IMR-90 (cell line): Measurements from ENCODE around the gene NPC1. TPM values are rescaled to one million over a fixed set of nuclear protein-coding genes. Genes with fewer than 3 reads are reported as not detected.

Experiments
- ATAC-seq: fragments of 200-7000 bp; cut with Tn5 transposase; 2 replicates; pipeline ENCODE4 v1.9.1; 2020; ENCODE audit warnings: low read depth, mild to moderate bottlenecking, moderate library complexity
- BruUV-seq: library from RNA; stranded (reverse); fragments of 400-500 nt; replicated peaks from 2 replicates; lab custom pipeline; 2021; lab: Mats Ljungman, UMichigan
- CTCF ChIA-PET: fragments of 300-600 bp; formaldehyde crosslinking; extraction: SDS; loops from one replicate; lab custom pipeline; 2021; ENCODE audit warnings: antibody characterized with exemption; lab: Yijun Ruan, JAX
- POLR2A ChIA-PET: fragments of 300-600 bp; sonication (Branson Sonifier 250); formaldehyde crosslinking; loops from one replicate; lab custom pipeline; 2022; ENCODE audit warnings: antibody characterized with exemption; ENCODE audit not compliant: unreplicated experiment; lab: Charles Lee
- DNase-seq: peaks from one replicate; pipeline ENCODE4 v3.0.0; 2013
- H2AFZ ChIP-seq: replicated peaks from 2 replicates; pipeline ENCODE3; 2013; ENCODE audit warnings: low read length, mild to moderate bottlenecking; ENCODE audit not compliant: poor library complexity
- H2AK5ac ChIP-seq: 2 replicates; pipeline ENCODE4 v1.6.1; 2013; ENCODE audit warnings: low read depth, low read length, inconsistent platforms
- H2AK9ac ChIP-seq: replicated peaks from 2 replicates; pipeline ENCODE3; 2013; ENCODE audit warnings: mild to moderate bottlenecking, low read depth, low read length, moderate library complexity; ENCODE audit not compliant: poor library complexity
- H2BK120ac ChIP-seq: 2 replicates; pipeline ENCODE4 v1.6.1; 2013; ENCODE audit warnings: low read depth, low read length, inconsistent platforms
- H2BK15ac ChIP-seq: 3 replicates; pipeline ENCODE4 v1.6.1; 2013; ENCODE audit warnings: low read depth, low read length, inconsistent platforms
- H2BK20ac ChIP-seq: 2 replicates; pipeline ENCODE4 v1.6.1; 2013; ENCODE audit warnings: low read depth, mild to moderate bottlenecking, inconsistent platforms, low read length, moderate library complexity
- H2BK5ac ChIP-seq: 2 replicates; pipeline ENCODE4 v1.6.1; 2013; ENCODE audit warnings: mild to moderate bottlenecking, low read depth, low read length, inconsistent platforms; ENCODE audit not compliant: poor library complexity, severe bottlenecking
- H3K14ac ChIP-seq: replicated peaks from 2 replicates; pipeline ENCODE4 v1.6.1; 2013; ENCODE audit warnings: low read depth, low read length, inconsistent platforms
- H3K18ac ChIP-seq: 2 replicates; pipeline ENCODE4 v1.6.1; 2013; ENCODE audit warnings: low read depth, low read length, control low read depth
- H3K23ac ChIP-seq: 2 replicates; pipeline ENCODE4 v1.6.1; 2013; ENCODE audit warnings: low read depth, low read length, inconsistent platforms
- H3K27ac ChIP-seq: 2 replicates; pipeline ENCODE4 v1.5.1; 2013; ENCODE audit warnings: mild to moderate bottlenecking, control low read depth, low read length; ENCODE audit not compliant: insufficient read depth
- H3K27me3 ChIP-seq: 2 replicates; pipeline ENCODE4 v1.6.1; 2013; ENCODE audit warnings: low read length; ENCODE audit not compliant: control insufficient read depth, insufficient read depth
- H3K36me3 ChIP-seq: 2 replicates; pipeline ENCODE4 v1.6.1; 2013; ENCODE audit warnings: low read length, mixed read lengths; ENCODE audit not compliant: control insufficient read depth, insufficient read depth
- H3K4ac ChIP-seq: 2 replicates; pipeline ENCODE4 v1.6.1; 2013; ENCODE audit warnings: low read depth, low read length, inconsistent platforms
- H3K4me1 ChIP-seq: 2 replicates; pipeline ENCODE4 v1.6.1; 2013; ENCODE audit warnings: low read length, mixed read lengths; ENCODE audit not compliant: control insufficient read depth, insufficient read depth
- H3K4me2 ChIP-seq: 2 replicates; pipeline ENCODE4 v1.6.1; 2013; ENCODE audit warnings: low read depth, mild to moderate bottlenecking, control low read depth, low read length, moderate library complexity
- H3K4me3 ChIP-seq: 2 replicates; pipeline ENCODE4 v1.5.1; 2013; ENCODE audit warnings: low read depth, mild to moderate bottlenecking, control low read depth, low read length, moderate library complexity; ENCODE audit not compliant: insufficient read depth
- H3K56ac ChIP-seq: 2 replicates; pipeline ENCODE4 v1.6.1; 2013; ENCODE audit warnings: low read length, inconsistent platforms; ENCODE audit not compliant: insufficient read depth; ENCODE audit errors: extremely low read depth
- H3K79me1 ChIP-seq, 2 experiments: 2 replicates each; pipeline ENCODE4 v1.6.1; 2013; ENCODE audit warnings: low read length in 2 of 2, inconsistent platforms in 1 of 2, low read depth in 1 of 2
- H3K9ac ChIP-seq: 2 replicates; pipeline ENCODE4 v1.6.1; 2013; ENCODE audit warnings: low read depth, low read length, control low read depth
- H3K9me1 ChIP-seq: 2 replicates; pipeline ENCODE4 v1.6.1; 2013; ENCODE audit warnings: low read length, inconsistent platforms; ENCODE audit not compliant: insufficient read depth
- H3K9me3 ChIP-seq: 2 replicates; pipeline ENCODE4 v1.6.1; 2013; ENCODE audit warnings: low read length; ENCODE audit not compliant: control insufficient read depth, insufficient read depth
- H4K20me1 ChIP-seq: 2 replicates; pipeline ENCODE4 v1.6.1; 2013; ENCODE audit warnings: low read length, inconsistent platforms; ENCODE audit not compliant: insufficient read depth
- H4K5ac ChIP-seq: 2 replicates; pipeline ENCODE4 v1.6.1; 2013; ENCODE audit warnings: mild to moderate bottlenecking, low read depth, low read length, control low read depth
- H4K8ac ChIP-seq, 2 experiments: 2 replicates each; pipeline ENCODE4 v1.6.1; 2013; ENCODE audit warnings: low read depth in 2 of 2, low read length in 2 of 2, control low read depth in 1 of 2, inconsistent platforms in 1 of 2
- H4K91ac ChIP-seq: 2 replicates; pipeline ENCODE4 v1.6.1; 2013; ENCODE audit warnings: low read depth, low read length, inconsistent platforms; ENCODE audit not compliant: insufficient read depth
- RAD21 ChIP-seq: IDR thresholded peaks from 2 replicates; pipeline ENCODE4 v1.6.1; 2012; ENCODE audit warnings: low read length, improper control_type of control experiment
- SMC3 ChIP-seq: fragments of 150-350 bp; IDR thresholded peaks from 2 replicates; pipeline ENCODE4 v1.6.1; 2016; ENCODE audit warnings: low read depth, mild to moderate bottlenecking, antibody characterized with exemption, low read length, moderate library complexity
- WGBS, 2 experiments: methylation state at CpG; one replicate each; pipeline versions ENCODE4 v1.1.5 to v1.1.7; 2013; ENCODE audit warnings: missing lambda C conversion rate in 2 of 2; ENCODE audit not compliant: insufficient read length in 1 of 2; ENCODE audit errors: extremely low coverage in 2 of 2; 5-methylcytosine and 5-hydroxymethylcytosine counted together
- dilution Hi-C: fragments of 300-500 bp; cut with HindIII; formaldehyde crosslinking; loops from one replicate; pipeline ENCODE4 v1.14.3; 2018; ENCODE audit warnings: low sequenced_read_pairs; ENCODE audit not compliant: unreplicated experiment
- in situ Hi-C: fragments of 300-500 bp; cut with MboI; formaldehyde crosslinking; loops from 3 replicates; pipeline ENCODE4 v1.14.3; 2019; ENCODE audit warnings: low sequenced_read_pairs, inconsistent platforms, mixed read lengths
- intact Hi-C: fragments of 100-400 bp; cut with micrococcal nuclease; formaldehyde crosslinking; loops from 2 replicates; pipeline ENCODE4 v1.10.0; 2022
- polyA plus RNA-seq, 3 experiments: library from polyadenylated mRNA; depleted of rRNA; stranded (reverse); fragments of >200 nt; gene quantifications; 2 replicates each; pipeline ENCODE4 v1.2.3, GENCODE V29; 2012; ENCODE audit warnings: low replicate concordance in 1 of 3
- total RNA-seq: library from RNA; depleted of rRNA; stranded (reverse); fragments of >200 nt; gene quantifications from 2 replicates; pipeline ENCODE4 v1.2.3, GENCODE V29; 2012

The NPC1 gene
- total and polyA plus RNA-seq, 2 of the 4 experiments (the other 2 are of a cell fraction): 7.5 to 7.9 TPM

DNA sequence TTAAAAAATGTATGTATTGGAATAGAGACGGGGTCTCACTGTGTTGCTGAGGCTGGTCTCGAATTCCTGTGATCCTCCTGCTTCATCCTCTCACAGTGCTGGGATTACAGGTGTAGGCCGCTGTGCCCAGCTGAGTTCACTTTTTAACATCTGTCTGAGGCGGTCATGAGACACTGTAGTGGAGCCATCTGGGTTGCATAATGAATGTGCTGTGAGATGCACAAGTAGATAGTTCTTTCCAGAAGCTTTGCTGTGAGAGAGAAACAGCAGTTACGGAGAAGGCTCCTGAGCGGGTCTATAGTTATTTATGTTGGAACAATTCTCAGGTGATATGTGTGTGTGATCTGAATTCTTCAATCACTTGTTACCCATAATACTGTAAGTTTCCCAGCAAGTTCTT is 79.9 kb downstream of the NPC1 start:
- Histone ChIP-seq H3K23ac (no peak overlapping the region), H3K27me3 (no peaks in the 10 kb centered on the region), H3K4ac (no peak overlapping the region), H3K9ac (no peak overlapping the region), H2BK15ac (no peak overlapping the region), H3K9me3 (no peaks in the 10 kb centered on the region), H3K18ac (no peak overlapping the region), H3K56ac (no peak overlapping the region), H2BK20ac (no peak overlapping the region), H3K9me1 (peaks cover 5% of the 10 kb centered on the region; the same call in 1 of the 2 replicates), H4K5ac (no peak overlapping the region), H3K4me3 (no peak overlapping the region), H3K14ac (no peak overlapping the region), H3K36me3 (peaks cover 11% of the 10 kb centered on the region), H4K91ac (no peak overlapping the region), H2AK9ac (no peak overlapping the region), H2BK120ac (no peak overlapping the region), H3K4me1 (peaks cover 4% of the 10 kb centered on the region; the same call in 1 of the 2 replicates), H3K4me2 (no peak overlapping the region), H4K20me1 (peaks cover 4% of the 10 kb centered on the region; the same call in 1 of the 2 replicates), H2AK5ac (no peak overlapping the region), H3K79me1 (peaks cover 25 to 28% of the 10 kb centered on the region in 2 experiments), H2AFZ (no peak overlapping the region), H3K27ac (no peak overlapping the region), H2BK5ac (no peak overlapping the region), H4K8ac (no peak overlapping the region)
- no TSS peak for BruUV-seq
- dilution Hi-C loops: no loop called here
- TF ChIP-seq RAD21 (no peak), SMC3 (no peak)
- ChIA-PET CTCF (interaction anchor here (1.0 kb wide), 1 partner anchor 9 kb away, joined by 5 read pairs; no protein-coding TSS in a partner anchor), POLR2A (interaction anchor here (0.6 kb wide), 1 partner anchor 29 kb away, joined by 7 read pairs; no protein-coding TSS in a partner anchor)
- in situ Hi-C loops: no loop called here
- no peak for ATAC-seq
- no CpG with 5 or more reads among the region's 6 CpGs for WGBS, 2 experiments
- intact Hi-C loops: no loop called here
- DNase-seq: no peak
